ENCODE measurements around the gene GPR82. TPM values are rescaled to one million over a fixed set of nuclear protein-coding genes. Genes with fewer than 3 reads are reported as not detected.

The GPR82 gene
- total RNA-seq, 2 experiments from 2014 or later: 0.05 TPM

DNA sequence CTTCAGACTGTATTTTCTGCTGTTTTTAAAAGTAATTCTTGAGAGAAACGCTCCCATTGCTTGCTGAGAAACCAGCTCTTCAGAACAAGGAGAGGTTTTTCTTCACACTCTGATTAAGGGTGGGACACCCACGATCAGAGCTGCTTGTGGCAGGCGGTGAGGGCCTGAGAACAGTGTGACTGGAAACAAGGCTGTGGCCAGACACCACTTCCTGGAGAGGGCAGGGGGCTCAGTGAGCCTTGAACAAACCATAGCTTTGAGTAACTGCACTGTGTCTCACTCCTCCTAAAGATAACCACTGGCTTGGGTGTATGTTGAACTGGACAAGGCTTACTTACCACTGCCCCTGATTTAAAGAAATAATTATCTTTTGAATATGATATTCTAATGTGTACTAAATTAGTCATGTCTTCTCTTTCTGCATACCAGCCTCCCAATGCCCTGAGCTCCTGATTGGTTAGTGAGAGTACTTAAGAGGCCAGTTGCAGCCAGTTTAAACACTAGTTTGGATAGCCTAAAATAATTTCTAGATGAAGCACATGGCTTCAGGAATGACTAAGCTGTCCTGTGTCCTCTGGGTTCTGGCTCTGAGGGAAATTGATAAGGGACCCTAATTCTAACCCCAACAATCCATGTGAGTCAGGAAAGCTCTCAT is 3.7 kb upstream of the GPR82 start:
- H3K9me3 Mint-ChIP-seq (ENCODE audit: low read depth): peaks cover 9% of the 10 kb centered on the region
- peaks cover 28% of the 10 kb centered on the region for H3K36me3 Mint-ChIP-seq (ENCODE audit: low read depth)
- H3K27me3 Mint-ChIP-seq: no peaks in the 10 kb centered on the region
- POLR2A ChIA-PET: no interaction called here
- no peak overlapping the region for H3K27ac Mint-ChIP-seq
- H3K4me3 Mint-ChIP-seq: no peak overlapping the region
- DNase-seq (peak; percentile 55), ATAC-seq (peak; percentile 61)
- intact Hi-C loops (cut with DNase I, micrococcal nuclease): loop anchor here in 1 of 2 experiments (10.0 kb wide), 1 partner anchor 55 kb away; no protein-coding TSS in a partner anchor
- peaks cover 36% of the 10 kb centered on the region for H3K4me1 Mint-ChIP-seq
- CTCF ChIA-PET: no interaction called here

DNA sequence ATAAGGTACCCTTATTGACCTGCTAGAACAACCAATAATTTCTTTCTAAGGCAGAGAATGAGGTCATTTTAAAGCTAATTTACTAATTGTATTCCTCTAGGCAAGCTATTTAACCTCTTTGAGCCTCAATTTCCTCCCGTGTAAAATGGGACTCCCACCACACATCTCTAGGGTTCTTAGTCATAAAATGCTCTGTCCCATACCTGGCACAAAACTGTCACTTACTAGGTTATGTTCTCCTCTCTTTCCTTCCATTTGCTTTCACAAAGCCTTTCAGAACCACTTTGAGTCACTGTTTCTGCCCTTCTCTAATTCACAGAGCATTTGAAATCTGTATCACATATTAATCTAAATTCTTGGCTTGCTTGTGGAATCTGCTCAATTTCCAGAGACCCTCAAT is 2.4 kb upstream of the GPR82 start:
- intact Hi-C loops (cut with DNase I, micrococcal nuclease): loop anchor here in 1 of 2 experiments (10.0 kb wide), 1 partner anchor 57 kb away; no protein-coding TSS in a partner anchor
- H3K27ac Mint-ChIP-seq: no peak overlapping the region
- POLR2A ChIA-PET: no interaction called here
- H3K27me3 Mint-ChIP-seq: no peaks in the 10 kb centered on the region
- DNase-seq: no peak
- CTCF ChIA-PET: no interaction called here
- peaks cover 32% of the 10 kb centered on the region for H3K4me1 Mint-ChIP-seq
- peaks cover 27% of the 10 kb centered on the region for H3K36me3 Mint-ChIP-seq (ENCODE audit: low read depth)
- peak; percentile 53 for ATAC-seq
- peaks cover 9% of the 10 kb centered on the region for H3K9me3 Mint-ChIP-seq (ENCODE audit: low read depth)
- H3K4me3 Mint-ChIP-seq: no peak overlapping the region

DNA sequence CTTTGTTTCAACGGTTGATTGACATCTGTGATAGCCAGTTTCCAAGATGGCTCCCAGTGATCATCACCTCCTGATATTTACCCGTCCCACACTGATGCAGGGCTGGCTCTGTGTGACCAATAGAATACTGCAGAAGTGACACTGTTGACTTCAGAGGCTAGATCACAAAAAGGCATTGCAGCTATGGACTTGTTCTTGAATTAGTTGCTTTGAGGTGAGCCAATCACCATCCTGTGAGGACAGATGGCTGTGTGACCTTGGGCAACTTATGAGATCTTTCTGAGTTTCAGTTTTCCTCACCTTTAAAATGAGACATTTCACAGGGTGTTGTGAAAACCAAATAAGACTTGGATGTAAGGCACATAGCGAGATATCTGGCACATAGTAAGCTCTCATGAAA is 1.8 kb upstream of the GPR82 start:
- H3K36me3 Mint-ChIP-seq (ENCODE audit: low read depth): peaks cover 21% of the 10 kb centered on the region
- H3K9me3 Mint-ChIP-seq (ENCODE audit: low read depth): peaks cover 4% of the 10 kb centered on the region
- CTCF ChIA-PET: no interaction called here
- H3K4me1 Mint-ChIP-seq: peaks cover 27% of the 10 kb centered on the region
- no peaks in the 10 kb centered on the region for H3K27me3 Mint-ChIP-seq
- intact Hi-C loops (cut with DNase I, micrococcal nuclease): loop anchor here in 1 of 2 experiments (10.0 kb wide), 1 partner anchor 57 kb away; no protein-coding TSS in a partner anchor
- H3K27ac Mint-ChIP-seq: peak overlapping the region; percentile 1
- no peak overlapping the region for H3K4me3 Mint-ChIP-seq
- ATAC-seq (peak; percentile 53), DNase-seq (no peak)
- POLR2A ChIA-PET: no interaction called here

DNA sequence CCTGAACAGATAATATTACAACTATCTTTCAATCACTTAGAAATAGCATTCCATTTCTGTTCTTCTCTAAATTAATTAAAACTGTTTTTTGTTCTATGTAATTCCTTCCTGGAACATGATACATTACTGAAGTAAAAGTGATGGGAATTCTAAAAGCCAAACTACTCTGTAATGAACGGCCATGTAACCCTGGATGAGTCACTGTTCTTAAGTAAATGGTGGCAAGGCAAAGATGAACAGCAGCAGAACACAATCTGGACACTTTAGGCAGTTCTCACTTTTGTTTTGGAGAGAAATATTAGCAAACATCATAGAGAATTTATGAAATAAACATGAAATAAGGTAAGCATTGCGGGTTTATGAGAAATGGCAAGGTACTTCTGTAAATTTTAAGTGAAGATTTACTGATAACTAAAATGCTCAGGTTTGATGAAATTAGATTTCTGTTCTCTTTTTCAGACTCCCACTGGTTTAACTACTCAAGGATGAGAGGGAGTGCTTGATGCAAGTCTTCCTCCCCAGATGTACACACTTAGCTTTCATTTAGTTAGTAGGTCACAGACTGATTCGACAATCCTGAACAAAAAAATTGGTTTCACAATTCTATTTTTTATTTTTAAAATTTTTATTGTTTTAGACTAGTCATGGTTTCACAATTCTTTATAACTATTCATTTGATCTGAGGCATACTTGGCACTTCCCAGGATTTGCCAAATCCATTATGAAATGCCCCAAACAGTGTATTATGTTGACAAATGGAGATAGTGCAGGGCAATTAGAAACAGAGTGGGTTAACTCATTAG is 964 bp upstream of the GPR82 start:
- Mint-ChIP-seq H3K36me3 (ENCODE audit: low read depth) (peaks cover 20% of the 10 kb centered on the region), H3K27ac (no peak overlapping the region), H3K27me3 (no peaks in the 10 kb centered on the region), H3K4me3 (no peak overlapping the region), H3K4me1 (peaks cover 27% of the 10 kb centered on the region), H3K9me3 (ENCODE audit: low read depth) (peaks cover 3% of the 10 kb centered on the region)
- intact Hi-C loops (cut with DNase I, micrococcal nuclease): loop anchor here in 1 of 2 experiments (10.0 kb wide), 1 partner anchor 58 kb away; no protein-coding TSS in a partner anchor
- ATAC-seq (no peak), DNase-seq (no peak)
- POLR2A ChIA-PET: no interaction called here
- CTCF ChIA-PET: no interaction called here

DNA sequence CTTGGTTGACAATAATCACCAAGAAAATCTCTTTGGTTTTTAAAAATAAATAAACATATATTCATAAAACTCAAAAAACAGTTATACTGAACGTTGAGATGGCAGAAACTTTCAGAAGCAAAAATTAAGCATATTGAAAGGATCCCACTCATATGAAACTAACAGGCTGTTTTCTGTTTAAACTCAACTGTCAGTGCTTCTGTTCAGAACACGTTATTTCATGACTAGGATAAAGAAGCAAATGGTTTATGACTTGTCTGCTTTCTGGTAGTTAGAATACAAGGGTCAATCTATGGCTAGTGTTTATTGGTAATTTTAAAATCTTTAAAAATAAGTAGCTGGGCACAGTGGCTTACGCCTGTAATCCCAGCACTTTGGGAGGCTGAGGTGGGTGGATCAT is 4.1 kb downstream of the GPR82 start:
- CTCF ChIA-PET: no interaction called here
- H3K36me3 Mint-ChIP-seq (ENCODE audit: low read depth): no peaks in the 10 kb centered on the region
- H3K27ac Mint-ChIP-seq: no peak overlapping the region
- H3K9me3 Mint-ChIP-seq (ENCODE audit: low read depth): no peaks in the 10 kb centered on the region
- no peak for ATAC-seq
- H3K27me3 Mint-ChIP-seq: no peaks in the 10 kb centered on the region
- peaks cover 6% of the 10 kb centered on the region for H3K4me1 Mint-ChIP-seq
- intact Hi-C loops (cut with DNase I, micrococcal nuclease): loop anchor here in 1 of 2 experiments (10.0 kb wide), 1 partner anchor 63 kb away; no protein-coding TSS in a partner anchor
- DNase-seq: no peak
- no peak overlapping the region for H3K4me3 Mint-ChIP-seq
- POLR2A ChIA-PET: interaction anchor here (0.6 kb wide), 1 partner anchor 49 kb away, joined by 5 read pairs; no protein-coding TSS in a partner anchor

DNA sequence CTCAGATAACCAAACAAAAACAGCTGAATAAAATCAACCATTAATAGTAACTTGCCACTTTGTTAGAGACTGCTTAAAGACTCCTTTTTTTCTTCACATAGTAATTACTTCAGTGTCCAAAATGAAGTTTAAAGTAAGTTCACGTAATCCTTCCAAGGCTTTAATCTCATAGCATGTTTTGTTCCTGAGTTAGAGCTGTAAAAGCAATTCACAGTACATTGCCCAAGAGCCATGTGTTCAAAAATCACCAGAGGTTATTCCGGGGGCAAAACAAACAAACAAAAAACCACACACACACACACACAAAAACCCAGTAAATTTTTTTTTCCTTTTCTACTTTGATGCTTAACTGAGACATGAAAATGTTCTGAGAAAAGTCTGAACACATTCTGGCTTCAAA is 6.1 kb downstream of the GPR82 start:
- CTCF ChIA-PET: no interaction called here
- POLR2A ChIA-PET: no interaction called here
- DNase-seq: no peak
- ATAC-seq: no peak
- intact Hi-C loops (cut with DNase I, micrococcal nuclease): no loop called here
- Mint-ChIP-seq H3K4me3 (no peak overlapping the region), H3K9me3 (ENCODE audit: low read depth) (no peaks in the 10 kb centered on the region), H3K27ac (no peak overlapping the region), H3K27me3 (no peaks in the 10 kb centered on the region), H3K36me3 (ENCODE audit: low read depth) (no peaks in the 10 kb centered on the region), H3K4me1 (peaks cover 13% of the 10 kb centered on the region)

DNA sequence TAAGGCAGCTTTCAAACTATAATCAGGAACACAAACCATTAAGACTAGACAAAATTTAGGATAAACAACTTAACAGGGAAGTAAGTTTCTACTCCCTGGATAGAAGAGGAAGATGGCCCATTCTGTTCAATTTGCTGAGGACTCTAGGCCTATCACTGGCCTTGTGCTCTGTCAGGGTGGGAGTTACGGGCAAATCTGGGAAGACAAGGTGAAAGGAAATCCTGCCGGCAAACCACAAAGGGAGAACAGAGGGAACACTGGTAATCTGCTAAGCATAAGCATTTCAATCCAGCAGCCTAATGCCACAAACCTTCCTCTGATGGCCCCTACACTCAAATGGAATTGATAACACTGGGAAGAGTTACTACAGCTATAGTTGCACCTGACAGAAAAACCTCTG is 8.3 kb downstream of the GPR82 start:
- no peaks in the 10 kb centered on the region for H3K27me3 Mint-ChIP-seq
- ChIA-PET CTCF (interaction anchor here (0.6 kb wide), 1 partner anchor 552 kb away, joined by 3 read pairs; no protein-coding TSS in a partner anchor), POLR2A (no interaction called here)
- intact Hi-C loops (cut with DNase I, micrococcal nuclease): no loop called here
- ATAC-seq: no peak
- peaks cover 22% of the 10 kb centered on the region for H3K4me1 Mint-ChIP-seq
- no peak overlapping the region for H3K27ac Mint-ChIP-seq
- no peaks in the 10 kb centered on the region for H3K9me3 Mint-ChIP-seq (ENCODE audit: low read depth)
- H3K4me3 Mint-ChIP-seq: no peak overlapping the region
- no peak for DNase-seq
- H3K36me3 Mint-ChIP-seq (ENCODE audit: low read depth): no peaks in the 10 kb centered on the region

DNA sequence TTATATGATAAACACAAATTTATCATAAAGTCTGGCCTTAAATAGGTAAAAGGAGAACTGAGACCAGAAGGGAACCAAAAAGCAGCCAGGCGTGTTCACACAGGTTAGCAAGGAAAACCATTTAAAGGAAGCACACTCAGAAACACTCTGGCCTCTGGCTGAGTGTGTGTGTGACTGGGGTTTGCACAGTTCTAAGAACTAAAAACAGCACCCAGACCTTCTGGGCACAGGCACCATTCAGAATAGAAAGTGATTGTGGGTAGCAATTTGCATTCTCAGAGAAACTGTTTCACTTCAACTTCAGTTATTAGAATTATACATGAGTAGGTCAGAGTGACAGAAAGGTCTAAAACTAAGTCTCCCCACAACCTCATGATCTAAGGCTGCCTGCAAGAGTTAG is 10.0 kb downstream of the GPR82 start:
- intact Hi-C loops (cut with DNase I, micrococcal nuclease): loop anchor here (1.0 kb wide), 3 partner anchors 174 to 178 kb away; no protein-coding TSS in a partner anchor
- peak; percentile 23 for DNase-seq
- peak; percentile 78 for ATAC-seq
- Mint-ChIP-seq H3K27me3 (no peaks in the 10 kb centered on the region), H3K4me3 (no peak overlapping the region), H3K27ac (peak overlapping the region; percentile 83), H3K36me3 (ENCODE audit: low read depth) (no peaks in the 10 kb centered on the region), H3K4me1 (peaks cover 21% of the 10 kb centered on the region), H3K9me3 (ENCODE audit: low read depth) (no peaks in the 10 kb centered on the region)
- POLR2A ChIA-PET: no interaction called here
- CTCF ChIA-PET: no interaction called here

DNA sequence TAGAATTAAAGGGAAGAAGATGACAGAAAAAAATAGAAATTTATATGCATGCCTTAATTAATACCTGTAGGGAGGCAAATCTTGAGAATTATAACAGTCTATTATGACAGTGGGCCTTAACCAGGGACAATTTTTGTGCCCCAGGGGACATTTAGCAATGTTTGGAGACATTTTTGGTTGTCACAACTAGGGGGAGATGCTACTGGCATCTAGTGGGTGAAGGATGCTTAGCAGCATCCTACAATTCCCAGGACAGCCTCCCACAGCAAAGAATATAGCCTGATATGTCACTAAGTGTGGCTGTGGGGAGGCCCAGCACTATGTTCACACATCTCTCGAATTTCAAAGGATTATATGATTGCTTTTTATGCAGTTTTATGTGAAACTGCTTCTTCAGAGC is 10.5 kb downstream of the GPR82 start:
- peak; percentile 42 for ATAC-seq
- POLR2A ChIA-PET: no interaction called here
- H3K27me3 Mint-ChIP-seq: no peaks in the 10 kb centered on the region
- H3K27ac Mint-ChIP-seq: peak overlapping the region; percentile 83
- no peaks in the 10 kb centered on the region for H3K36me3 Mint-ChIP-seq (ENCODE audit: low read depth)
- H3K9me3 Mint-ChIP-seq (ENCODE audit: low read depth): no peaks in the 10 kb centered on the region
- H3K4me1 Mint-ChIP-seq: peaks cover 21% of the 10 kb centered on the region
- no peak overlapping the region for H3K4me3 Mint-ChIP-seq
- CTCF ChIA-PET: no interaction called here
- DNase-seq: peak; percentile 15
- intact Hi-C loops (cut with DNase I, micrococcal nuclease): loop anchor here (1.0 kb wide), 3 partner anchors 174 to 178 kb away; no protein-coding TSS in a partner anchor

DNA sequence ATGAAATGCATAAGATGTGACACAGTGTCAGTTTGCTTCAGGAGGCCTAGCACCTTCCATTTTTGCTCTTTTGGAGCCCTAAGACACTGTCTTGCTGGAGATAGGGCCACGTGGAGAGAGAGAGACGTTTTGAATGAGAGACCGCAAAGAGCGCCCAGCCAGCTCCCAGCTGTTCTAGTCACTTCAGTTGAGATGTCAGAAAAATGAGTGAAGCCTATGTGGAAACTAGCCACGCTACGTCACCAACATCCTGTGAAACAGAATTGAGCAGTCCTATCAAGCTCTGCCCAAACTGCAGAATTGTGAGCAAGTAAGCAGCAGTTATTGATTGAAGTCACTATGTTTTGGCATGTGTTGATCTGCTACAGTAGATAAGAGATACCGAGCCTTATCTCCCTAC is 13.1 kb downstream of the GPR82 start:
- DNase-seq (peak; percentile 55), ATAC-seq (peak; percentile 70)
- H3K4me1 Mint-ChIP-seq: peaks cover 24% of the 10 kb centered on the region
- no peaks in the 10 kb centered on the region for H3K27me3 Mint-ChIP-seq
- H3K27ac Mint-ChIP-seq: peak overlapping the region; percentile 74
- no peaks in the 10 kb centered on the region for H3K9me3 Mint-ChIP-seq (ENCODE audit: low read depth)
- intact Hi-C loops (cut with DNase I, micrococcal nuclease): no loop called here
- ChIA-PET POLR2A (no interaction called here), CTCF (interaction anchor here (0.6 kb wide), 1 partner anchor 79 kb away, joined by 3 read pairs; no protein-coding TSS in a partner anchor)
- no peak overlapping the region for H3K4me3 Mint-ChIP-seq
- no peaks in the 10 kb centered on the region for H3K36me3 Mint-ChIP-seq (ENCODE audit: low read depth)

DNA sequence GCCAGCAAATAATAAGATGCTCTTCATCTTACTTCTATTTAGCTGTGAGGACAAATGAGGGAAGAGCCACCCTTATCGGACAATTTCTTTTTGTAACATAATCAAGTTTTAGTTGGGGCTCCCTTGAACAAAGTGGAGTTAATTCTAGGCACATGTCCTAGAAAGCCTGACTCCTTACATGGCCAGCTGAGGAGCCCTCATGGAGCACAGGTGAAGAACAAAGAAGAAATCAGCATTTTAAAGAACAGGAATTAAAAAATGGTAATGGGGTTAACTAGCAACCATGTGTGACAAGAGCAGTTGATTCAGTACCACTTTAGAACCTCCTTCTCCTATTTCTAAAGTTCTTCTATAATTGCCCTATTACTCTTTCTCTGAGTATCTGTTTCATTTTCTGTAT is 15.9 kb downstream of the GPR82 start:
- Mint-ChIP-seq H3K36me3 (ENCODE audit: low read depth) (peaks cover 5% of the 10 kb centered on the region), H3K4me3 (no peak overlapping the region), H3K4me1 (peaks cover 14% of the 10 kb centered on the region), H3K9me3 (ENCODE audit: low read depth) (no peaks in the 10 kb centered on the region), H3K27ac (no peak overlapping the region), H3K27me3 (no peaks in the 10 kb centered on the region)
- intact Hi-C loops (cut with DNase I, micrococcal nuclease): no loop called here
- ChIA-PET POLR2A (no interaction called here), CTCF (interaction anchor here (1.4 kb wide), 1 partner anchor 42 kb away, joined by 3 read pairs; no protein-coding TSS in a partner anchor)
- ATAC-seq (no peak), DNase-seq (no peak)

DNA sequence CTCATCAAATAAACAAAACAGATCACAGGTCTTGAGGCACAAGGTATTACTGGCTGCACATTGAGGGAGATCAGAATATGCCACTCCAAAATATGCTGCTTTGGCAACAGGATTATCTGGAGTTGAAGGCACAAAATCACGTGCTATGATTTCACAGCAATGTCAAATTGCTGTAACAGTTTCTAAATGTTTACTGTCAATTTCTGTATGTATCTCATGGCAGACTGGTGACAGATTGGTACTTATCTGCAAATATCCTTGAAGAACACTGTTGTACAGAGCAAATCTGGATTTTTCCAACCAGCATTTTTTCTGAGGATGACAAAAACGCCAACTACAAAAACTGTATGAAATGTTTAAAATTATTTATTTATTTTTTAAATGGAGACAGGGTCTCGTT is 26.7 kb downstream of the GPR82 start:
- no peak overlapping the region for H3K4me3 Mint-ChIP-seq
- ChIA-PET POLR2A (no interaction called here), CTCF (no interaction called here)
- intact Hi-C loops (cut with DNase I, micrococcal nuclease): loop anchor here in 1 of 2 experiments (10.0 kb wide), 2 partner anchors 306 to 476 kb away; partner anchors contain the start of gene NYX
- no peak for ATAC-seq
- H3K36me3 Mint-ChIP-seq (ENCODE audit: low read depth): peaks cover 4% of the 10 kb centered on the region
- no peaks in the 10 kb centered on the region for H3K9me3 Mint-ChIP-seq (ENCODE audit: low read depth)
- no peak overlapping the region for H3K27ac Mint-ChIP-seq
- no peaks in the 10 kb centered on the region for H3K4me1 Mint-ChIP-seq
- no peak for DNase-seq
- H3K27me3 Mint-ChIP-seq: no peaks in the 10 kb centered on the region

Measured in activated CD4-positive, alpha-beta T cell treated with anti-CD3 and anti-CD28 coated beads for 36 hours (primary cell).